ENCODE data around the gene MFRP.

DNA sequence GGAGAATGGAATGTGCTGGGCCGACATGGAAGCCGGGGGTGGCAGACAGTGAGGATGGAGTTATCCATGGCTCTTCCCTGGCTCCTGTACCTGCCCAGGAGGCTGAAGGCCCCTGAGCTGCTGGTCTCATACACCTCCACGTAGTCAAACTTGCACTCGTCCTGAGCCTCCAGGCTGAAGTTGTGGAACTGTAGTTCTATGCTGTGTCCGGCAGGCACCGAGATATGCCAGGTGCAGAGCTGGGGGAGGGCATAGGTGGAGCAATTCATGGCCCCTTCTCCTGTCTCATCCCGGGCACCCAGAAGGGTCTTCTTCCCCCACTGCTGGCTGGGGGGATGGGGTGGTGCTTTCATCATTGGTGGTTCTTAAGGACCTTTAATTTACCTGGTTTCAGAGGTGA, 2.8 kb downstream of the MFRP start:
- TF ChIP-seq EZH2 (IDR thresholded peaks at IDR 0.05) (no peak), POLR2AphosphoS5 (IDR thresholded peaks at IDR 0.05; ENCODE audit: borderline replicate concordance, low read depth, low read length) (no peak)

All from SK-N-MC (cell line).